IMR-90 (cell line): Measurements from ENCODE around the gene LAMA2. TPM values are rescaled to one million over a fixed set of nuclear protein-coding genes. Genes with fewer than 3 reads are reported as not detected.

Experiments
- ATAC-seq: fragments of 200-7000 bp; cut with Tn5 transposase; 2 replicates; pipeline ENCODE4 v1.9.1; 2020; ENCODE audit warnings: low read depth, mild to moderate bottlenecking, moderate library complexity
- BruUV-seq: library from RNA; stranded (reverse); fragments of 400-500 nt; replicated peaks from 2 replicates; lab custom pipeline; 2021; lab: Mats Ljungman, UMichigan
- CTCF ChIA-PET: fragments of 300-600 bp; formaldehyde crosslinking; extraction: SDS; loops from one replicate; lab custom pipeline; 2021; ENCODE audit warnings: antibody characterized with exemption; lab: Yijun Ruan, JAX
- POLR2A ChIA-PET: fragments of 300-600 bp; sonication (Branson Sonifier 250); formaldehyde crosslinking; loops from one replicate; lab custom pipeline; 2022; ENCODE audit warnings: antibody characterized with exemption; ENCODE audit not compliant: unreplicated experiment; lab: Charles Lee
- DNase-seq: peaks from one replicate; pipeline ENCODE4 v3.0.0; 2013
- H2AFZ ChIP-seq: replicated peaks from 2 replicates; pipeline ENCODE3; 2013; ENCODE audit warnings: low read length, mild to moderate bottlenecking; ENCODE audit not compliant: poor library complexity
- H2AK5ac ChIP-seq: 2 replicates; pipeline ENCODE4 v1.6.1; 2013; ENCODE audit warnings: low read depth, low read length, inconsistent platforms
- H2AK9ac ChIP-seq: replicated peaks from 2 replicates; pipeline ENCODE3; 2013; ENCODE audit warnings: mild to moderate bottlenecking, low read depth, low read length, moderate library complexity; ENCODE audit not compliant: poor library complexity
- H2BK120ac ChIP-seq: 2 replicates; pipeline ENCODE4 v1.6.1; 2013; ENCODE audit warnings: low read depth, low read length, inconsistent platforms
- H2BK15ac ChIP-seq: 3 replicates; pipeline ENCODE4 v1.6.1; 2013; ENCODE audit warnings: low read depth, low read length, inconsistent platforms
- H2BK20ac ChIP-seq: 2 replicates; pipeline ENCODE4 v1.6.1; 2013; ENCODE audit warnings: low read depth, mild to moderate bottlenecking, inconsistent platforms, low read length, moderate library complexity
- H2BK5ac ChIP-seq: 2 replicates; pipeline ENCODE4 v1.6.1; 2013; ENCODE audit warnings: mild to moderate bottlenecking, low read depth, low read length, inconsistent platforms; ENCODE audit not compliant: poor library complexity, severe bottlenecking
- H3K14ac ChIP-seq: replicated peaks from 2 replicates; pipeline ENCODE4 v1.6.1; 2013; ENCODE audit warnings: low read depth, low read length, inconsistent platforms
- H3K18ac ChIP-seq: 2 replicates; pipeline ENCODE4 v1.6.1; 2013; ENCODE audit warnings: low read depth, low read length, control low read depth
- H3K23ac ChIP-seq: 2 replicates; pipeline ENCODE4 v1.6.1; 2013; ENCODE audit warnings: low read depth, low read length, inconsistent platforms
- H3K27ac ChIP-seq: 2 replicates; pipeline ENCODE4 v1.5.1; 2013; ENCODE audit warnings: mild to moderate bottlenecking, control low read depth, low read length; ENCODE audit not compliant: insufficient read depth
- H3K27me3 ChIP-seq: 2 replicates; pipeline ENCODE4 v1.6.1; 2013; ENCODE audit warnings: low read length; ENCODE audit not compliant: control insufficient read depth, insufficient read depth
- H3K36me3 ChIP-seq: 2 replicates; pipeline ENCODE4 v1.6.1; 2013; ENCODE audit warnings: low read length, mixed read lengths; ENCODE audit not compliant: control insufficient read depth, insufficient read depth
- H3K4ac ChIP-seq: 2 replicates; pipeline ENCODE4 v1.6.1; 2013; ENCODE audit warnings: low read depth, low read length, inconsistent platforms
- H3K4me1 ChIP-seq: 2 replicates; pipeline ENCODE4 v1.6.1; 2013; ENCODE audit warnings: low read length, mixed read lengths; ENCODE audit not compliant: control insufficient read depth, insufficient read depth
- H3K4me2 ChIP-seq: 2 replicates; pipeline ENCODE4 v1.6.1; 2013; ENCODE audit warnings: low read depth, mild to moderate bottlenecking, control low read depth, low read length, moderate library complexity
- H3K4me3 ChIP-seq: 2 replicates; pipeline ENCODE4 v1.5.1; 2013; ENCODE audit warnings: low read depth, mild to moderate bottlenecking, control low read depth, low read length, moderate library complexity; ENCODE audit not compliant: insufficient read depth
- H3K56ac ChIP-seq: 2 replicates; pipeline ENCODE4 v1.6.1; 2013; ENCODE audit warnings: low read length, inconsistent platforms; ENCODE audit not compliant: insufficient read depth; ENCODE audit errors: extremely low read depth
- H3K79me1 ChIP-seq, 2 experiments: 2 replicates each; pipeline ENCODE4 v1.6.1; 2013; ENCODE audit warnings: low read length in 2 of 2, inconsistent platforms in 1 of 2, low read depth in 1 of 2
- H3K9ac ChIP-seq: 2 replicates; pipeline ENCODE4 v1.6.1; 2013; ENCODE audit warnings: low read depth, low read length, control low read depth
- H3K9me1 ChIP-seq: 2 replicates; pipeline ENCODE4 v1.6.1; 2013; ENCODE audit warnings: low read length, inconsistent platforms; ENCODE audit not compliant: insufficient read depth
- H3K9me3 ChIP-seq: 2 replicates; pipeline ENCODE4 v1.6.1; 2013; ENCODE audit warnings: low read length; ENCODE audit not compliant: control insufficient read depth, insufficient read depth
- H4K20me1 ChIP-seq: 2 replicates; pipeline ENCODE4 v1.6.1; 2013; ENCODE audit warnings: low read length, inconsistent platforms; ENCODE audit not compliant: insufficient read depth
- H4K5ac ChIP-seq: 2 replicates; pipeline ENCODE4 v1.6.1; 2013; ENCODE audit warnings: mild to moderate bottlenecking, low read depth, low read length, control low read depth
- H4K8ac ChIP-seq, 2 experiments: 2 replicates each; pipeline ENCODE4 v1.6.1; 2013; ENCODE audit warnings: low read depth in 2 of 2, low read length in 2 of 2, control low read depth in 1 of 2, inconsistent platforms in 1 of 2
- H4K91ac ChIP-seq: 2 replicates; pipeline ENCODE4 v1.6.1; 2013; ENCODE audit warnings: low read depth, low read length, inconsistent platforms; ENCODE audit not compliant: insufficient read depth
- BHLHE40 ChIP-seq: fragments of 150-350 bp; IDR thresholded peaks from 2 replicates; pipeline ENCODE4 v1.6.1; 2016; ENCODE audit warnings: mild to moderate bottlenecking, low read depth, low read length
- CEBPB ChIP-seq: IDR thresholded peaks from 2 replicates; pipeline ENCODE4 v1.6.1; 2012; ENCODE audit warnings: low read depth, low read length, improper control_type of control experiment
- CHD1 ChIP-seq: IDR thresholded peaks from 2 replicates; pipeline ENCODE4 v1.6.1; 2012; ENCODE audit warnings: low read depth, low read length, improper control_type of control experiment
- FOS ChIP-seq: fragments of 150-350 bp; IDR thresholded peaks from 2 replicates; pipeline ENCODE4 v1.6.1; 2016; ENCODE audit warnings: low read depth, low read length
- MAFK ChIP-seq: IDR thresholded peaks from 2 replicates; pipeline ENCODE4 v1.6.1; 2012; ENCODE audit warnings: low read depth, low read length, improper control_type of control experiment
- MAZ ChIP-seq: IDR thresholded peaks from 2 replicates; pipeline ENCODE4 v1.6.1; 2012; ENCODE audit warnings: low read depth, mild to moderate bottlenecking, low read length, improper control_type of control experiment, moderate library complexity, borderline replicate concordance
- MXI1 ChIP-seq: IDR thresholded peaks from 2 replicates; pipeline ENCODE4 v1.6.1; 2012; ENCODE audit warnings: low read depth, mild to moderate bottlenecking, low read length, moderate library complexity, borderline replicate concordance
- NFE2L2 ChIP-seq: fragments of 150-350 bp; IDR thresholded peaks from 2 replicates; pipeline ENCODE4 v1.6.1; 2016; ENCODE audit warnings: low read depth, mild to moderate bottlenecking, low read length
- POLR2A ChIP-seq: IDR thresholded peaks from 2 replicates; pipeline ENCODE4 v1.6.1; 2012; ENCODE audit warnings: mild to moderate bottlenecking, low read depth, low read length
- RAD21 ChIP-seq: IDR thresholded peaks from 2 replicates; pipeline ENCODE4 v1.6.1; 2012; ENCODE audit warnings: low read length, improper control_type of control experiment
- RCOR1 ChIP-seq: IDR thresholded peaks from 2 replicates; pipeline ENCODE4 v1.6.1; 2012; ENCODE audit warnings: mild to moderate bottlenecking, low read length, improper control_type of control experiment; ENCODE audit not compliant: insufficient replicate concordance
- RFX5 ChIP-seq: IDR thresholded peaks from 2 replicates; pipeline ENCODE4 v1.8.0; 2012; ENCODE audit warnings: low read depth, mild to moderate bottlenecking, low read length, moderate library complexity
- SMC3 ChIP-seq: fragments of 150-350 bp; IDR thresholded peaks from 2 replicates; pipeline ENCODE4 v1.6.1; 2016; ENCODE audit warnings: low read depth, mild to moderate bottlenecking, antibody characterized with exemption, low read length, moderate library complexity
- dilution Hi-C: fragments of 300-500 bp; cut with HindIII; formaldehyde crosslinking; loops from one replicate; pipeline ENCODE4 v1.14.3; 2018; ENCODE audit warnings: low sequenced_read_pairs; ENCODE audit not compliant: unreplicated experiment
- in situ Hi-C: fragments of 300-500 bp; cut with MboI; formaldehyde crosslinking; loops from 3 replicates; pipeline ENCODE4 v1.14.3; 2019; ENCODE audit warnings: low sequenced_read_pairs, inconsistent platforms, mixed read lengths
- intact Hi-C: fragments of 100-400 bp; cut with micrococcal nuclease; formaldehyde crosslinking; loops from 2 replicates; pipeline ENCODE4 v1.10.0; 2022
- polyA plus RNA-seq, 3 experiments: library from polyadenylated mRNA; depleted of rRNA; stranded (reverse); fragments of >200 nt; gene quantifications; 2 replicates each; pipeline ENCODE4 v1.2.3, GENCODE V29; 2012; ENCODE audit warnings: low replicate concordance in 1 of 3
- total RNA-seq: library from RNA; depleted of rRNA; stranded (reverse); fragments of >200 nt; gene quantifications from 2 replicates; pipeline ENCODE4 v1.2.3, GENCODE V29; 2012
- TF ChIP-seq, protein P1 (sequence below): fragments of 150-350 bp; IDR thresholded peaks from 2 replicates; pipeline ENCODE4 v1.6.1; 2017; ENCODE audit warnings: mild to moderate bottlenecking, antibody characterized with exemption, low read length, low read depth
- TF ChIP-seq, protein P2 (sequence below): conservative IDR thresholded peaks from 2 replicates; pipeline ENCODE4 v1.5.1; 2012; ENCODE audit warnings: mild to moderate bottlenecking, low read depth, low read length, improper control_type of control experiment
- TF ChIP-seq, protein P3 (sequence below): fragments of 150-350 bp; IDR thresholded peaks from 2 replicates; pipeline ENCODE4 v1.6.1; 2016; ENCODE audit warnings: low read depth, mild to moderate bottlenecking, low read length, moderate library complexity, borderline replicate concordance

The LAMA2 gene
- total and polyA plus RNA-seq, 2 of the 4 experiments (the other 2 are of a cell fraction): 9.9 to 13.3 TPM

DNA sequence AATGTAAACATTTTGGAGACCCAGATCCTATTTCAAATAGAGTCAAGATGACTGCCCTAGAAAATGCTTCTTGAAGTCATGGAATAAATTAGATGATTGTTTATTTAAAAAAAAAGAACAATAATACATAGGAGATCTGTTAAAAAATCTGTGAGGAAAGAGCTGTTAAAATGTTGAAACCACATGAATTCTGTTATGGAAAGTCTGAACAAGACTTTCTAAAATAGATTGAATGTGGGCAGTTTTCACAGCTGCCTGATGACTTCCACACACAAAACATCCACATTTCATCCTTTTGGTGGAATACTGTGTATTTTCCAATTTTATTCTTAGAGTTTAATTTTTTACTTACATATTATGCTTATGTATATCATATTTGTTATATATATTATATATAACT lies 186.1 kb downstream of the LAMA2 start:
- no peak overlapping the region for H3K4ac ChIP-seq
- H3K36me3 ChIP-seq: no peaks in the 10 kb centered on the region
- DNase-seq: no peak
- H3K9ac ChIP-seq: no peak overlapping the region
- no peak overlapping the region for H2AK9ac ChIP-seq
- H3K4me3 ChIP-seq: no peak overlapping the region
- BruUV-seq: no TSS peak
- no peaks in the 10 kb centered on the region for H3K27me3 ChIP-seq
- no peak overlapping the region for H2BK5ac ChIP-seq
- POLR2A ChIA-PET: no interaction called here
- intact Hi-C loops: no loop called here
- H2BK15ac ChIP-seq: no peak overlapping the region
- no peak overlapping the region for H4K91ac ChIP-seq
- H2BK120ac ChIP-seq: no peak overlapping the region
- dilution Hi-C loops: no loop called here
- H3K9me1 ChIP-seq: no peaks in the 10 kb centered on the region
- in situ Hi-C loops: no loop called here
- H3K23ac ChIP-seq: no peak overlapping the region
- no peak overlapping the region for H4K8ac ChIP-seq
- no peaks in the 10 kb centered on the region for H3K4me1 ChIP-seq
- H3K18ac ChIP-seq: no peak overlapping the region
- H3K14ac ChIP-seq: no peak overlapping the region
- H3K27ac ChIP-seq: no peak overlapping the region
- no peak for TF ChIP-seq POLR2A
- TF ChIP-seq SMC3: no peak
- TF ChIP-seq MAZ: no peak
- no peak for TF ChIP-seq MXI1
- no peak for TF ChIP-seq RCOR1
- TF ChIP-seq, protein P1, sequence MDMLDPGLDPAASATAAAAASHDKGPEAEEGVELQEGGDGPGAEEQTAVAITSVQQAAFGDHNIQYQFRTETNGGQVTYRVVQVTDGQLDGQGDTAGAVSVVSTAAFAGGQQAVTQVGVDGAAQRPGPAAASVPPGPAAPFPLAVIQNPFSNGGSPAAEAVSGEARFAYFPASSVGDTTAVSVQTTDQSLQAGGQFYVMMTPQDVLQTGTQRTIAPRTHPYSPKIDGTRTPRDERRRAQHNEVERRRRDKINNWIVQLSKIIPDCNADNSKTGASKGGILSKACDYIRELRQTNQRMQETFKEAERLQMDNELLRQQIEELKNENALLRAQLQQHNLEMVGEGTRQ: no peak
- no peak for TF ChIP-seq BHLHE40
- no peak for TF ChIP-seq MAFK
- no peak for TF ChIP-seq RFX5
- no peak for TF ChIP-seq FOS
- TF ChIP-seq NFE2L2: no peak
- TF ChIP-seq, protein P2, sequence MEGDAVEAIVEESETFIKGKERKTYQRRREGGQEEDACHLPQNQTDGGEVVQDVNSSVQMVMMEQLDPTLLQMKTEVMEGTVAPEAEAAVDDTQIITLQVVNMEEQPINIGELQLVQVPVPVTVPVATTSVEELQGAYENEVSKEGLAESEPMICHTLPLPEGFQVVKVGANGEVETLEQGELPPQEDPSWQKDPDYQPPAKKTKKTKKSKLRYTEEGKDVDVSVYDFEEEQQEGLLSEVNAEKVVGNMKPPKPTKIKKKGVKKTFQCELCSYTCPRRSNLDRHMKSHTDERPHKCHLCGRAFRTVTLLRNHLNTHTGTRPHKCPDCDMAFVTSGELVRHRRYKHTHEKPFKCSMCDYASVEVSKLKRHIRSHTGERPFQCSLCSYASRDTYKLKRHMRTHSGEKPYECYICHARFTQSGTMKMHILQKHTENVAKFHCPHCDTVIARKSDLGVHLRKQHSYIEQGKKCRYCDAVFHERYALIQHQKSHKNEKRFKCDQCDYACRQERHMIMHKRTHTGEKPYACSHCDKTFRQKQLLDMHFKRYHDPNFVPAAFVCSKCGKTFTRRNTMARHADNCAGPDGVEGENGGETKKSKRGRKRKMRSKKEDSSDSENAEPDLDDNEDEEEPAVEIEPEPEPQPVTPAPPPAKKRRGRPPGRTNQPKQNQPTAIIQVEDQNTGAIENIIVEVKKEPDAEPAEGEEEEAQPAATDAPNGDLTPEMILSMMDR: no peak
- TF ChIP-seq CHD1: no peak
- TF ChIP-seq RAD21: no peak
- TF ChIP-seq CEBPB: no peak
- TF ChIP-seq, protein P3, sequence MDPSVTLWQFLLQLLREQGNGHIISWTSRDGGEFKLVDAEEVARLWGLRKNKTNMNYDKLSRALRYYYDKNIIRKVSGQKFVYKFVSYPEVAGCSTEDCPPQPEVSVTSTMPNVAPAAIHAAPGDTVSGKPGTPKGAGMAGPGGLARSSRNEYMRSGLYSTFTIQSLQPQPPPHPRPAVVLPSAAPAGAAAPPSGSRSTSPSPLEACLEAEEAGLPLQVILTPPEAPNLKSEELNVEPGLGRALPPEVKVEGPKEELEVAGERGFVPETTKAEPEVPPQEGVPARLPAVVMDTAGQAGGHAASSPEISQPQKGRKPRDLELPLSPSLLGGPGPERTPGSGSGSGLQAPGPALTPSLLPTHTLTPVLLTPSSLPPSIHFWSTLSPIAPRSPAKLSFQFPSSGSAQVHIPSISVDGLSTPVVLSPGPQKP: no peak
- no peak overlapping the region for H2AFZ ChIP-seq
- CTCF ChIA-PET: no interaction called here
- no peak overlapping the region for H2AK5ac ChIP-seq
- H4K20me1 ChIP-seq: no peaks in the 10 kb centered on the region
- no peak overlapping the region for H3K4me2 ChIP-seq
- H3K9me3 ChIP-seq: no peaks in the 10 kb centered on the region
- H3K79me1 ChIP-seq: no peaks in the 10 kb centered on the region
- H4K5ac ChIP-seq: no peak overlapping the region
- H3K56ac ChIP-seq: no peak overlapping the region
- no peak overlapping the region for H2BK20ac ChIP-seq
- no peak for ATAC-seq
